ENCODE data around the gene IFNAR2.

IFNAR2 gene

GRCh38 chr21:33205476-33205875 is 24.3 kb upstream of the IFNAR2 start:
- TF ChIP-seq CTCF (IDR thresholded peaks at IDR 0.05; ENCODE audit: control insufficient read depth, extremely low read depth, insufficient read depth), result no peak
- no peak for DNase-seq (ENCODE audit: low read depth)
- no peak overlapping the region for H3K4me3 ChIP-seq (ENCODE audit: low read depth, low read length)

- DNase-seq (ENCODE audit: low read depth), result no peak
- H3K4me3 ChIP-seq (ENCODE audit: low read depth, low read length), result no peak overlapping the region
- no peak for TF ChIP-seq CTCF (IDR thresholded peaks at IDR 0.05; ENCODE audit: control insufficient read depth, extremely low read depth, insufficient read depth)
Measured at GRCh38 chr21:33206771-33207281, 22.9 kb upstream of the IFNAR2 start.

GRCh38 chr21:33207449-33208149 is 22.1 kb upstream of the IFNAR2 start:
- no peak overlapping the region for H3K4me3 ChIP-seq (ENCODE audit: low read depth, low read length)
- TF ChIP-seq CTCF (IDR thresholded peaks at IDR 0.05; ENCODE audit: control insufficient read depth, extremely low read depth, insufficient read depth), result no peak
- DNase-seq (ENCODE audit: low read depth), result no peak

- H3K4me3 ChIP-seq (ENCODE audit: low read depth, low read length), result no peak overlapping the region
- no peak for DNase-seq (ENCODE audit: low read depth)
- TF ChIP-seq CTCF (IDR thresholded peaks at IDR 0.05; ENCODE audit: control insufficient read depth, extremely low read depth, insufficient read depth), result no peak
Measured at GRCh38 chr21:33208534-33208933, 21.2 kb upstream of the IFNAR2 start.

GRCh38 chr21:33211305-33211704 is 18.4 kb upstream of the IFNAR2 start:
- no peak overlapping the region for H3K4me3 ChIP-seq (ENCODE audit: low read depth, low read length)
- no peak for TF ChIP-seq CTCF (IDR thresholded peaks at IDR 0.05; ENCODE audit: control insufficient read depth, extremely low read depth, insufficient read depth)
- no peak for DNase-seq (ENCODE audit: low read depth)

GRCh38 chr21:33211732-33212131 is 18.0 kb upstream of the IFNAR2 start:
- H3K4me3 ChIP-seq (ENCODE audit: low read depth, low read length), result no peak overlapping the region
- no peak for DNase-seq (ENCODE audit: low read depth)
- TF ChIP-seq CTCF (IDR thresholded peaks at IDR 0.05; ENCODE audit: control insufficient read depth, extremely low read depth, insufficient read depth), result no peak
